ENCODE data around the gene APOE.
"Not testable (repeated sequence)": the region's sequence is repeated elsewhere in the genome, so short reads cannot be mapped to it uniquely, and the experiment has no call there.

APOE gene

DNA sequence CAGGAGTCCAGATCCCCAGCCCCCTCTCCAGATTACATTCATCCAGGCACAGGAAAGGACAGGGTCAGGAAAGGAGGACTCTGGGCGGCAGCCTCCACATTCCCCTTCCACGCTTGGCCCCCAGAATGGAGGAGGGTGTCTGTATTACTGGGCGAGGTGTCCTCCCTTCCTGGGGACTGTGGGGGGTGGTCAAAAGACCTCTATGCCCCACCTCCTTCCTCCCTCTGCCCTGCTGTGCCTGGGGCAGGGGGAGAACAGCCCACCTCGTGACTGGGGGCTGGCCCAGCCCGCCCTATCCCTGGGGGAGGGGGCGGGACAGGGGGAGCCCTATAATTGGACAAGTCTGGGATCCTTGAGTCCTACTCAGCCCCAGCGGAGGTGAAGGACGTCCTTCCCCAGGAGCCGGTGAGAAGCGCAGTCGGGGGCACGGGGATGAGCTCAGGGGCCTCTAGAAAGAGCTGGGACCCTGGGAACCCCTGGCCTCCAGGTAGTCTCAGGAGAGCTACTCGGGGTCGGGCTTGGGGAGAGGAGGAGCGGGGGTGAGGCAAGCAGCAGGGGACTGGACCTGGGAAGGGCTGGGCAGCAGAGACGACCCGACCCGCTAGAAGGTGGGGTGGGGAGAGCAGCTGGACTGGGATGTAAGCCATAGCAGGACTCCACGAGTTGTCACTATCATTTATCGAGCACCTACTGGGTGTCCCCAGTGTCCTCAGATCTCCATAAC is at the start of gene APOE:
Gene APOE, plus strand, starts transcription at position 360 of the 724 bp plus-strand sequence. CDS start 829 bp downstream, outside the sequence.
- DNase-seq (ENCODE audit: low read depth in 2 of 2), result no peak

DNA sequence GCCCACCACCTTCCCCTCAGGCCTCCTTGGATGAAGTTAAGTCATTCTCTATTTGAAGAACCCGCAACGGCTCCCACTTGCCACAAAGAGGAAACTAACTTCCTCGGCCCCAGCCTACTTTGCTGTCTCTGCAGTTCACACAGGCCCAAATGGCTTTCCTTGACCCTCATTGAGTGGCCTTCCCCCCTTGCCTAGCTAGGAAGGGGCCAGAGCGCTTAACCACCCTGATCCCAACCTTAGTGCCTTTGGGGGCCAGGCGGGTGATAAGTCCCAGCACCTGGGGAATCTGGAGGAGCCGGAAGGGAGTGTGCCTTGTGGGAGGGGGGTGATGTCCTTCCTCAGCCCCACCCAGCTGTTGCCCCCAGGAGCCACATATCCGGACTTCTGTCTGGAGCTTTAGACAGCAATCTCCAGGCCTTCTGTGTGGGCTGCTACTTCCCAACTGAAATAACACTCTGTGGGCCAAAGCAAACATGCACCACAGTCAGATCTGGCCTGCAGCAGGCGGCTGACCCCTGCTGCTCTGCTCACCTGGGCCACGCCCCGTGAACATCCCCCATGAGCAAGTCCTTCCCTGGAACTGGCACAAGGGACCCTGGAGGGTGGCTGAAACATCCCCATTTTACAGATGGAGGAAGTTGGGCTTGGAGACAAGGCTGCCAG is 49.0 kb upstream of the APOE start:
- no peak for DNase-seq (ENCODE audit: low read depth in 2 of 2)

DNA sequence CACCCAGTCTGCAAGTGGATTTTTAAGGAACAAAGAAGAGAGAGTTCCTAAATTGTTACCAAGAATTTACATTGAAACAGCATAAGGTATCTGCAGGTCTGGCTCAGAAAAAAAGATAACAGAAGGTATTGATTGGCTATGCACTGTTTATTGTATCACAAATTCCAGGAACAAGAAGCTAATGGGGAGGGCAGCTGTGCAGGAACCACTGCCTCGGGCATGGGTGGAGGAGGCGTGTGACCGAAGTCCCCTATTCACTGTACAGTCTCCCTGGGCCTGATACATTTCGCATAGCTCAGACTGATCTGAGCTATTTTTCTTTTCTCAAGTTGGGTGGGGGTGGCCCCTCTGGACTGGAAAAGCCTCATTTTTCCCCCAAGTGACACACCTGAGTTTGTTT is 47.8 kb upstream of the APOE start:
- no peak for DNase-seq (ENCODE audit: low read depth in 2 of 2)

DNA sequence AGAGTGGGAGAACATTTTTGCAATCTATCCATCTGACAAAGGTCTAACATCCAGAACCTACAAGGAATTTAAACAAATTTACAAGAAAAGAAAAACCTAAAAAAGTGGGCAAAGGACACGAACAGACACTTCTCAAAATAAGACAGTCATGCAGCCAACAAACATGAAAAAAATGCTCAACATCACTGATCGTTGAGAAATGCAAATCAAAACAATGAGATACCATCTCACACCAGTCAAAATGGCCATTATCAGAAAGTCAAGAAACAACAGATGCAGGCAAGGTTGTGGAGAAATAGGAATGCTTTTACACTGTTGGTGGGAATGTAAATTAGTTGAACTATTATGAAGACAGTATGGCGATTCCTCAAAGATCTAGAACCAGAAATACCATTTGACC is 44.0 kb upstream of the APOE start:
- DNase-seq (ENCODE audit: low read depth in 2 of 2), result not testable (repeated sequence)

DNA sequence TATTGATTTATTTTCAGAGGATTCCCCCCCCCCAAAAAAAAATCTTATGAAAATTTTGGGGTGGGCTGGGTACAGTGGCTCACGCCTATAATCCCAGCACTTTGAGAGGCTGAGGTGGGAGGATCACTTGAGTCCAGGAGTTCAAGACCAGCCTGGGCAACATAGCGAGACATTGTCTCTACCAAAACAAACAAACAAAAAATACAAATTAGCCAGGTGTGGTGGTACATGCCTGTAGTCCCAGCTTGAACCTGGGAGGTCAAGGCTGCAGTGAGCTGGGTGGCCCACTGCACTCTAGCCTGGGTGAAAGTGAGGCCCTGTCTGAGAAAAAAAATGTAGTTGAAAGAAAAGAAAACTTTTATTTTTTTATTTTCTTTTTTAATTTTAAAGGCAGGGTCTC is 41.6 kb upstream of the APOE start:
- DNase-seq (ENCODE audit: low read depth in 2 of 2), result no peak

DNA sequence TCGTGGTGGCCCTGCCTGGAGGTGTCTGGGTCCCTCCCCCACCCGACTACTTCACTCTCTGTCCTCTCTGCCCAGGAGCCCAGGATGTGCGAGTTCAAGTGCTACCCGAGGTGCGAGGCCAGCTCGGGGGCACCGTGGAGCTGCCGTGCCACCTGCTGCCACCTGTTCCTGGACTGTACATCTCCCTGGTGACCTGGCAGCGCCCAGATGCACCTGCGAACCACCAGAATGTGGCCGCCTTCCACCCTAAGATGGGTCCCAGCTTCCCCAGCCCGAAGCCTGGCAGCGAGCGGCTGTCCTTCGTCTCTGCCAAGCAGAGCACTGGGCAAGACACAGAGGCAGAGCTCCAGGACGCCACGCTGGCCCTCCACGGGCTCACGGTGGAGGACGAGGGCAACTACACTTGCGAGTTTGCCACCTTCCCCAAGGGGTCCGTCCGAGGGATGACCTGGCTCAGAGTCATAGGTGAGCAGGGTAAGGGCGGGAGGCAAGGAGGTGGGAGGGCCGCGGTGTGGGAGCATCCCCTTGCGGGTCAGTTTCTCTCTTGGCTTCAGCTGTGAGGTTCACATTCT is 40.3 kb upstream of the APOE start:
- DNase-seq (ENCODE audit: low read depth in 2 of 2), result no peak

DNA sequence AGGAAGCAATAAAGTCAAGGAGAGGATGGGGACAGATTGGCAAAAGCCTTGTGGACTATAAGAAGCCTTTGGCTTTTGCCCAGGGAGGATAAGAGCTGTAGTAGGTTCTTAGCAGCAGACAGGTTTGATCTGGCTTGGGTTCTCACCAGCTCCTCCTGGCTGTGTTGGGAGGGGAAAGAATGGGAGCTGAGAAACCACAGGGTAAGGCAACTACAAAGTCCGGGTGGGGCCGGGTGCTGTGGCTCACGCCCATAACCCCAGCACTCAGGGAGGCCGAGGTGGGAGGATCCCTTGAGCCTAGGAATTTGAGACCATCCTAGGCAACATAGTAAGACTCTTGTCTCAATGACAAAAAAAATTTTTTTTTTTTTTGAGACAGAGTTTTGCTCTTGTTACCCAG is 38.9 kb upstream of the APOE start:
- DNase-seq (ENCODE audit: low read depth in 2 of 2), result no peak

DNA sequence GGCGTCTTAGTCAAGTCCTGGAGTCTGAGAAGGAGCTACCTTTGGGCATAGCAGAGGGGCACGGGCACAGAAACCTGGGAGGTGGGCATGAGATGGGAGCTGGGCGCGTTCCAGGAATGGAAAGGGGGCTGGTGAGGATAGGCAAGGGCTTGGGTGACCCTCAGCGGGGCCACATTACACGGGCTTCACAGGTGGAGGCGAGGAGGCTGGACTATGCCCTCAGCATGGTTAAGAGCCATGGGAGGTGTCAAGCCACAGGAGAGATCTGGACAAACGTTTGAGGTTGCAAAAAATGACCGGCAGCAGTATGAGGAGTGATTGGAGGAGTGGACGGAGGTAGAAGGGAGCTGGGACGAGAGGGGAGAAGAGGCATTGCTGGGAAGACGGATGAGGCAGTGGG is 38.0 kb upstream of the APOE start:
- no peak for DNase-seq (ENCODE audit: low read depth in 2 of 2)

DNA sequence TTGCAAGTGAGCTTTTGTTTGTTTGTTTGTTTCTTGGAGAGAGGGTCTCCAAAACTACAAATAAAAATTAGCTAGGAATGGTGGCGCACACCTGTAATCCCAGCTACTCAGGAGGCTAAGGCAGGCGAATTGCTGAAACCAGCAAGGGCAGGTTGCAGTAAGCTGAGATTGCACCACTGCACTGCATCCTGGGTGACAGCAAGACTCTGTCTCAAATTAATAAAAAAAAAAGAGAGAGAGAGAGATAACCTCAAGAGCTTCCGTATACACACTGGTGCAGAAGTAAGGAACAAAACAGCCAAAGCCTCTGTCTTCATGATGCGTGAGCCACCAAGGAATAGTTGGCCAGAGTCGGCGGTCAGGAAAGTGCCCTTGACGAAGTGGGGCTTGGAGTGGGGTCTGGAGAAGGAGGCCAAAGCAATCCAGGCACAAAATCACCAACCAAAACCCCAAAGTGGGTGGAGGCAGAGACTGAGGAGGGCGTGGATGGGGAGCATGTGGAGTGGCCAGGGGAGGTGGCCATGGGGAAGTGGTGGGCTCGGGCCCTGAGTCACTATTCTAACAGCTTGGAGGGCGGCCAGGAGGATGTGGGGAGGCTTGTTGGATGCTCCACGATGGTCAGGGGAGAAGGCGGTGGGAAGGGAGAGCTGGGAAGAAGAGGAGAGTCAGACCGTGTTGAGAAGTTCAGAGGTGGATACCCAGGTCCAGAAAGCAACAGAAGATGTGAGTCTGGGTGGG is 35.7 kb upstream of the APOE start:
- DNase-seq (ENCODE audit: low read depth in 2 of 2), result no peak

DNA sequence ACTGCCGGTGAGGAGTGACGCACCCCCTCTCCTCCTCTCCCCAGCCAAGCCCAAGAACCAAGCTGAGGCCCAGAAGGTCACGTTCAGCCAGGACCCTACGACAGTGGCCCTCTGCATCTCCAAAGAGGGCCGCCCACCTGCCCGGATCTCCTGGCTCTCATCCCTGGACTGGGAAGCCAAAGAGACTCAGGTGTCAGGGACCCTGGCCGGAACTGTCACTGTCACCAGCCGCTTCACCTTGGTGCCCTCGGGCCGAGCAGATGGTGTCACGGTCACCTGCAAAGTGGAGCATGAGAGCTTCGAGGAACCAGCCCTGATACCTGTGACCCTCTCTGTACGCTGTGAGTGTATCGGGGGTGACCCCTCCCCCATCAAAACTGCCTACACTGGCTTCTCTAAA is 33.8 kb upstream of the APOE start:
- DNase-seq (ENCODE audit: low read depth in 2 of 2), result no peak

DNA sequence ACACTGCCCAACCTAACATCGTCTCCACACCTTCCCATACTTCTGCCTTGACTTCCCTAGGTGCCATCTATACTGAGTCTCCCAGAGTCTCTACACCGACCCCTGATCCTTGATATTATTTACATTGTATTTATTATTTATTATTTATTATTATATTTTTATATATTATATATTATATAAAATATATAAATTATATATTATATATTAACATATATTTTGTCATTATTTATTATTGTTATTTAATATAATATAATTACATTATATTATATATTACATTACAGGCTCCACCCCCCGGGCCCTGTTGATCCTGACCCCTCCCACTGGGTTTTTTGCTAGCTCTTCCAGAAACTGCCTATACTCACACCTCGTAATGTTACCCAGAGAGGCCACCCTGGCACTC is 32.9 kb upstream of the APOE start:
- no peak for DNase-seq (ENCODE audit: low read depth in 2 of 2)

DNA sequence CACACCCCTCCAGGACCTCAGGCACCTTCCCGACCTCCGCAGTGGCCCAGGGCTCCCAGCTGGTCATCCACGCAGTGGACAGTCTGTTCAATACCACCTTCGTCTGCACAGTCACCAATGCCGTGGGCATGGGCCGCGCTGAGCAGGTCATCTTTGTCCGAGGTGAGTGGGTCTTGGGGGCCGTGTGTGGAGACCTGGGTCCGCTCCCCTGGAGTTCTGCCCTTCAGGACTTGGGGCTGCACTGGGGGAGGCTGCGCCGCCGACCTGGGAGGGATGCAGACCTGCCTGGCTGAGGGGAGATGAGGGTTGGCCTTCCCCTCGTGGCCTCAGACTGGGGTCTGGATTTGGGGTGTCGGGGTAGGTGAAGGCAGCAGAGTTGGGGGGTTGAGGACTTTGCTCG is 31.3 kb upstream of the APOE start:
- no peak for DNase-seq (ENCODE audit: low read depth in 2 of 2)

DNA sequence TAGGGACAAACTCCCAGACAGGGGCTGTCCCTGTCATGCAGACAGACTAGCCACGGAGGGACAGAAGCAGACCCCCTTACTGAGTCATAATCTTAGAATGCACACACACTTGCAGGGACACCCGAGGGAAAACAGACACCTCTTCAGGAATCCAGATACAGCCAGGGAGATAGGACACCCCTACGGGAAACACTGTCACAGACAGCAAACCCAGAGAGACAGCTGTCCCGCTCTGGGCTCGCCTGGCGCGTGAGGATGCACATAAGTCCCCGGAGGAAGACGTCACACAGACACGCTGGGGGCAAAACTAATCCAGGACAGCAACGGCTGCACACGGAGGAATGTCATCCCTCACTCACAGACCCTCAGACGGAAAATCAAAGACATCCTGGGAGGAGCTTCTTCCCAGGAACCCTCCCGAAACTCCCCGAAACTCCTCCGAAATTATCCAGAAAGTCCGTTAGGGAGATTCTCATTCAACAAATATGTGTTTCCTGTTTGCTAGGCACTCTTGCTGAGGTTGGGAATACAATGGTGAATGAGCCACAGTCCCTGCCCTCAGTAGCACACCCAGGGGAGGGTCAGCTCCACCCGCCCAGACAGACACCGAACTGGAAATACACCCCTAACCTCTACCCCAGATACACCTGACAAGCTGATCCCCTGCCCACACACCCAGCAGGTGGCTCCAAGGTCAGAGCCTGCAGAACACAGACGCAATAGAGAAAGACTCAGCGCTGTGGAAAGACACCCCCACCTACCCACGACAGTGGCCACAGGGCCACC is 29.7 kb upstream of the APOE start:
- no peak for DNase-seq (ENCODE audit: low read depth in 2 of 2)

DNA sequence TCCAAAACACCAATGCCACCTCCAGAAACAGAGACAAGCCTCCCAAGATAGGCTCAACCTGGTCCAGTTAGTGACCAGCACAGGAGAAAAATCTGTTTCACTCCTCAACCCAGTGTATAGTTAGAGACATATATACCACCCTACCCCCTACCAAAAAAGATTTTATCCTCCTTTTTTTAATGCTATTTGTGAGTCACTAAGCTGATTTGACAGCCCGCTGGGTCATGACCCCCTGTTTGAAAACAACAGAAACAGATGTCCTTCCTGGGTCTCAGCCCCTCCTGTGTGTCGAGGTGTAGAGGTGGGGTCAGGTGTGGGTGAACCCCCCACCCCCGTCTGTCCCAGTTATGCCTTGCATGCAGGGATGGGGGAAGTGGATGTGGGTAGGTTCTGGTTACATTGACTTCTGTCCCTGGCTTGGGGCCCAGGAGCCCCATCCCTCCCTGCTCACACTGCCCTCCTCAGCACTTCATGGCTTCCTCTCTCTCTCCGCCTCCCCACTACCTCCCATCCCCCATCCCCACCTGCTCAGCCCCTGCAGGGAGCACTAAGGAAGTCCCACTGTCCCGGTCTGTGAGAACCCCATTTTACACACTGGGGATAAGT is 28.6 kb upstream of the APOE start:
- DNase-seq (ENCODE audit: low read depth in 2 of 2), result no peak

DNA sequence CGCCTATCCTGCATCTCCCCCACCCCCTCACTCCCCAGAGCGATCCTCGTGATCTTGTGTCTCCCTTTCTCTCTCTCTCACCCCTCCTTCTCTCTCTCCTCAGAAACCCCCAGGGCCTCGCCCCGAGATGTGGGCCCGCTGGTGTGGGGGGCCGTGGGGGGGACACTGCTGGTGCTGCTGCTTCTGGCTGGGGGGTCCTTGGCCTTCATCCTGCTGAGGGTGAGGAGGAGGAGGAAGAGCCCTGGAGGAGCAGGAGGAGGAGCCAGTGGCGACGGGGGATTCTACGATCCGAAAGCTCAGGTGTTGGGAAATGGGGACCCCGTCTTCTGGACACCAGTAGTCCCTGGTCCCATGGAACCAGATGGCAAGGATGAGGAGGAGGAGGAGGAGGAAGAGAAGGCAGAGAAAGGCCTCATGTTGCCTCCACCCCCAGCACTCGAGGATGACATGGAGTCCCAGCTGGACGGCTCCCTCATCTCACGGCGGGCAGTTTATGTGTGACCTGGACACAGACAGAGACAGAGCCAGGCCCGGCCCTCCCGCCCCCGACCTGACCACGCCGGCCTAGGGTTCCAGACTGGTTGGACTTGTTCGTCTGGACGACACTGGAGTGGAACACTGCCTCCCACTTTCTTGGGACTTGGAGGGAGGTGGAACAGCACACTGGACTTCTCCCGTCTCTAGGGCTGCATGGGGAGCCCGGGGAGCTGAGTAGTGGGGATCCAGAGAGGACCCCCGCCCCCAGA is 27.3 kb upstream of the APOE start:
- DNase-seq (ENCODE audit: low read depth in 2 of 2), result no peak

DNA sequence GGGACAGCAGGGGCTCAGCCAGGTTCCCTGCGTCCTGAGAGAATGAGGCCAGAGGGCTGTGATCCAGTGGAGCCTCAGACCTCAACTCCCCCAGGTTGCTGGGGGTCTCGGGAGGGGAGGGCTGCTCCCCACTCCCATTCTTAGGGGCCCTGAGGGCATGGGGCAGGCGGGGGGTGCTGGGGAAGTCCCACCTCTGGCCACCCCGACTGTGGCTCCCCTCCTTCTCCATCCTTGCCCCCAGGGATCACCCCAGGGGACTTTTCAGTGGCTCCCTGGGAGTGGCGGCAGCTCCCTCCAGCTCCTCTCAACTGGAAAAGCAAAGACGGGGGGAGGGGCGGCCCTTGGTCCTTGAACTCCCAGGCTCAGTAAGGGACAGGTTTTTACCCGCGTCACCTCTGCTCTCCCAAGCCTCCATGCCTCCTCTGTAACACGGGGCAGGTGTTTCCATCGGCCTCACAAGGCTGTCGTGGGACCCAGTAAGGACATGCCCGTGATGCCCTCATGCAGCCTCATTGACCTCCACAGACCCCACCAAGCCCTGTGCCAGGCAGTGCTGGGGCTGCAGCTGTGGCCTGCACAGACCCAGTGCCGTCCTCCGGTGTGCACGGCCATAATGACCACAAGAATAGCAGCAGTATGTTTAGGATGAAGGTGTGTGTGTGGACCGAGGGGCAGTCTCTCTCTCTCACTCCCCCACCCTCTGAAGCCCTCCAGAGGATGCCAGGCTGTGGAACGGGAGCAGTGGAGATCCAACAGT is 26.1 kb upstream of the APOE start:
- DNase-seq (ENCODE audit: low read depth in 2 of 2), result no peak

DNA sequence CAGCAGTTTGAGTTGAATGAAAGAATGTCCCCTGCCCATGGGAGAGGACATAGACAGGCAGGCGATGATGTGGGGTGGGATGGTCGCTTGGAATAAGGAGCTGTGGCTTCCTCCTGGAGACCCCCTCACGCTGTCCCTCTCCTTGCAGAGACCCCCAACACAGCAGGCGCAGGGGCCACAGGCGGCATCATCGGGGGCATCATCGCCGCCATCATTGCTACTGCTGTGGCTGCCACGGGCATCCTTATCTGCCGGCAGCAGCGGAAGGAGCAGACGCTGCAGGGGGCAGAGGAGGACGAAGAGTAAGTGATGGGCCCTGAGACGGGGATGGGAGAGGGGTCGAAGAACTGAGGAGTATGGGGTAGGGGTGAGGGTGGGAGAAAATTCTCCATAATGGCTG is 23.5 kb upstream of the APOE start:
- no peak for DNase-seq (ENCODE audit: low read depth in 2 of 2)

DNA sequence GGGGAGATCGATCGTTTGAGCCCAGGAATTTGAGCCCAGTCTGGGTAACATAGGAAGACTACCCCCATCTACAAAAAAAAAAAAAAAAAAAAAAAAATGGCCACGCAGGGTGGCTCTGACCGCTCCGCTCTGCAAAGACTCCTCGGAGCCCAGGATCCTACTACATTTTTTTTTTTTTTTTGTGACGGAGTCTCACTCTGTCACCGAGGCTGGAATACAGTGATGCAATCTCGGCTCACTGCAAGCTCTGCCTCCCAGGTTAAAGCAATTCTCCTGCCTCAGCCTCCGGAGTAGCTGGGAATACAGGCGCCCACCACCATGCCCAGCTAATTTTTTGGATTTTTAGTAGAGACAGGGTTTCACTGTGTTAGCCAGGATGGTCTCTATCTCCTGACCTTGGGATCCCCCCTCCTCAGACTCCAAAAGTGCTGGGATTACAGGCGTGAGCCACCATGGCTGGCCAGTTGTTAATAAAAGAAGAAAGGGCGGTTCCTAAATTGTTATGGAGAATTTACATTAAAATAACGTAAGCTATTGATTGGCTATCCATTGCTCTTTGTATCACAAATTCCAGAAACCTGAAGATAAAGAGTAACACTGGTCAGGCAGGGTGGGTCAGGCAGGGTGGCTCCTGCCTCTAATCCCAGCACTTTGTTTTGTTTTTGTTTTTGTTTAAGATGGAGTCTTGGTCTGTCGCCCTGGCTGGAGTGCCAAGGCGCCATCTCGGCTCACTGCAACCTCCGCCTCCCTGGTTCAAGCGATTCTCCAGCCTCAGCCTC is 22.8 kb upstream of the APOE start:
- DNase-seq (ENCODE audit: low read depth in 2 of 2), result not testable (repeated sequence)

DNA sequence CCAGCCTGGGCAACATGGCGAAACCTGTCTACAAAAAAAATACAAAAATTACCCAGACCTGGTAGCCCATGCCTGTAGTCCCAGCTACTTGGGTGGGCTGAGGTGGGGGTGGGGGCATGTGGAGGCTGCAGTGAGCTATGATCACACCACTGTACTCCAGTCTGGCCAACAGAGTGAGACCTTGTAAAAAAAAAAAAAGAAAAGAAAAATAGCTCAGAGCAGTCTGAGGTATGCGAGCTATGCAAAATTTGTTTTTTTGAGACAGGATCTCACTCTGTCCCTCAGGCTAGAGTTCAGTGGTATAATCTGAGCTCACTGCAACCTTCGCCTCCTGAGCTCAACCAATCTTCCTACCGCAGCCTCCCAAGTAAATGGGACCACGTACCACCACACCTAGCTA is 21.7 kb upstream of the APOE start:
- no peak for DNase-seq (ENCODE audit: low read depth in 2 of 2)

Measured in stimulated activated CD8-positive, alpha-beta memory T cell treated with anti-CD3 and anti-CD28 coated beads, Interleukin-2, amount 100 ng/mL, for 48 hours (primary cell).